Liver (tissue), 3 donors: ENCODE data around the gene DNAAF1.

Source experiments
- EGR1 ChIP-seq, 2 donors: IDR thresholded peaks; 2 replicates each; pipeline ENCODE4 v1.6.1; 2016 to 2018; ENCODE audit warnings: antibody characterized with exemption in 2 of 2, low read depth in 2 of 2
- GABPA ChIP-seq, 2 donors: IDR thresholded peaks in 1 of 2; conservative IDR thresholded peaks in 1 of 2; 2 replicates each; pipeline ENCODE4 v1.6.1; 2016; ENCODE audit warnings: antibody characterized with exemption in 2 of 2, mild to moderate bottlenecking in 1 of 2, moderate library complexity in 1 of 2
- JUND ChIP-seq, 2 donors: IDR thresholded peaks; 2 replicates each; pipeline ENCODE4 v1.6.1; 2016; ENCODE audit warnings: antibody characterized with exemption in 2 of 2
- MAX ChIP-seq: IDR thresholded peaks from 2 replicates; pipeline ENCODE4 v1.6.1; 2016; ENCODE audit warnings: antibody characterized with exemption
- RAD21 ChIP-seq, 2 donors: IDR thresholded peaks; 2 replicates each; pipeline ENCODE4 v1.6.1; 2016; ENCODE audit warnings: antibody characterized with exemption in 2 of 2, mild to moderate bottlenecking in 2 of 2
- RXRA ChIP-seq, 2 donors: IDR thresholded peaks; 2 replicates each; pipeline ENCODE4 v1.6.1; 2017 to 2018; ENCODE audit warnings: antibody characterized with exemption in 2 of 2, mild to moderate bottlenecking in 1 of 2
- SP1 ChIP-seq: IDR thresholded peaks from 2 replicates; pipeline ENCODE4 v1.6.1; 2018; ENCODE audit warnings: antibody characterized with exemption, mild to moderate bottlenecking
- YY1 ChIP-seq: IDR thresholded peaks from 2 replicates; pipeline ENCODE4 v1.6.1; 2016; ENCODE audit warnings: antibody characterized with exemption, mild to moderate bottlenecking
- TF ChIP-seq, protein P1 (sequence below): fragments of 150-350 bp; IDR thresholded peaks from 2 replicates; pipeline ENCODE4 v1.5.1; 2017; ENCODE audit warnings: improper control_type of control experiment, low read depth, low read length; ENCODE audit not compliant: missing input control
- TF ChIP-seq, protein P2 (sequence below): IDR thresholded peaks from 2 replicates; pipeline ENCODE4 v1.6.1; 2016; ENCODE audit warnings: antibody characterized with exemption, mild to moderate bottlenecking
- TF ChIP-seq, protein P3 (sequence below): IDR thresholded peaks from 2 replicates; pipeline ENCODE4 v1.6.1; 2016; ENCODE audit warnings: antibody characterized with exemption
- donor health status: healthy.
- donor health status: healthy.

GRCh38 chr16:84212154-84212553 lies 67.0 kb downstream of the DNAAF1 start:
- TF ChIP-seq, protein P1, sequence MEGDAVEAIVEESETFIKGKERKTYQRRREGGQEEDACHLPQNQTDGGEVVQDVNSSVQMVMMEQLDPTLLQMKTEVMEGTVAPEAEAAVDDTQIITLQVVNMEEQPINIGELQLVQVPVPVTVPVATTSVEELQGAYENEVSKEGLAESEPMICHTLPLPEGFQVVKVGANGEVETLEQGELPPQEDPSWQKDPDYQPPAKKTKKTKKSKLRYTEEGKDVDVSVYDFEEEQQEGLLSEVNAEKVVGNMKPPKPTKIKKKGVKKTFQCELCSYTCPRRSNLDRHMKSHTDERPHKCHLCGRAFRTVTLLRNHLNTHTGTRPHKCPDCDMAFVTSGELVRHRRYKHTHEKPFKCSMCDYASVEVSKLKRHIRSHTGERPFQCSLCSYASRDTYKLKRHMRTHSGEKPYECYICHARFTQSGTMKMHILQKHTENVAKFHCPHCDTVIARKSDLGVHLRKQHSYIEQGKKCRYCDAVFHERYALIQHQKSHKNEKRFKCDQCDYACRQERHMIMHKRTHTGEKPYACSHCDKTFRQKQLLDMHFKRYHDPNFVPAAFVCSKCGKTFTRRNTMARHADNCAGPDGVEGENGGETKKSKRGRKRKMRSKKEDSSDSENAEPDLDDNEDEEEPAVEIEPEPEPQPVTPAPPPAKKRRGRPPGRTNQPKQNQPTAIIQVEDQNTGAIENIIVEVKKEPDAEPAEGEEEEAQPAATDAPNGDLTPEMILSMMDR, result no peak
- TF ChIP-seq YY1 (no peak), MAX (no peak), EGR1 (IDR thresholded peaks at IDR 0.05; ENCODE audit: low read depth in 2 of 2) (no peak), JUND (IDR thresholded peaks at IDR 0.05) (no peak), RAD21 (IDR thresholded peaks at IDR 0.05) (no peak), GABPA (IDR thresholded peaks at IDR 0.05 in 1 of 2, conservative IDR thresholded peaks at IDR 0.05 in 1 of 2) (no peak), RXRA (IDR thresholded peaks at IDR 0.05) (no peak), SP1 (no peak)
- TF ChIP-seq, protein P2, sequence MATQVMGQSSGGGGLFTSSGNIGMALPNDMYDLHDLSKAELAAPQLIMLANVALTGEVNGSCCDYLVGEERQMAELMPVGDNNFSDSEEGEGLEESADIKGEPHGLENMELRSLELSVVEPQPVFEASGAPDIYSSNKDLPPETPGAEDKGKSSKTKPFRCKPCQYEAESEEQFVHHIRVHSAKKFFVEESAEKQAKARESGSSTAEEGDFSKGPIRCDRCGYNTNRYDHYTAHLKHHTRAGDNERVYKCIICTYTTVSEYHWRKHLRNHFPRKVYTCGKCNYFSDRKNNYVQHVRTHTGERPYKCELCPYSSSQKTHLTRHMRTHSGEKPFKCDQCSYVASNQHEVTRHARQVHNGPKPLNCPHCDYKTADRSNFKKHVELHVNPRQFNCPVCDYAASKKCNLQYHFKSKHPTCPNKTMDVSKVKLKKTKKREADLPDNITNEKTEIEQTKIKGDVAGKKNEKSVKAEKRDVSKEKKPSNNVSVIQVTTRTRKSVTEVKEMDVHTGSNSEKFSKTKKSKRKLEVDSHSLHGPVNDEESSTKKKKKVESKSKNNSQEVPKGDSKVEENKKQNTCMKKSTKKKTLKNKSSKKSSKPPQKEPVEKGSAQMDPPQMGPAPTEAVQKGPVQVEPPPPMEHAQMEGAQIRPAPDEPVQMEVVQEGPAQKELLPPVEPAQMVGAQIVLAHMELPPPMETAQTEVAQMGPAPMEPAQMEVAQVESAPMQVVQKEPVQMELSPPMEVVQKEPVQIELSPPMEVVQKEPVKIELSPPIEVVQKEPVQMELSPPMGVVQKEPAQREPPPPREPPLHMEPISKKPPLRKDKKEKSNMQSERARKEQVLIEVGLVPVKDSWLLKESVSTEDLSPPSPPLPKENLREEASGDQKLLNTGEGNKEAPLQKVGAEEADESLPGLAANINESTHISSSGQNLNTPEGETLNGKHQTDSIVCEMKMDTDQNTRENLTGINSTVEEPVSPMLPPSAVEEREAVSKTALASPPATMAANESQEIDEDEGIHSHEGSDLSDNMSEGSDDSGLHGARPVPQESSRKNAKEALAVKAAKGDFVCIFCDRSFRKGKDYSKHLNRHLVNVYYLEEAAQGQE, result no peak
- TF ChIP-seq, protein P3, sequence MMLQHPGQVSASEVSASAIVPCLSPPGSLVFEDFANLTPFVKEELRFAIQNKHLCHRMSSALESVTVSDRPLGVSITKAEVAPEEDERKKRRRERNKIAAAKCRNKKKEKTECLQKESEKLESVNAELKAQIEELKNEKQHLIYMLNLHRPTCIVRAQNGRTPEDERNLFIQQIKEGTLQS, result no peak
